Chondrocyte (in vitro differentiated cells): ENCODE data around the gene DPYSL3. TPM values are rescaled to one million over a fixed set of nuclear protein-coding genes. Genes with fewer than 3 reads are reported as not detected.

Source experiments
- DNase-seq: peaks from one replicate; pipeline ENCODE4 v3.0.0; 2021; ENCODE audit warnings: mixed read lengths, low spot score
- H3K27ac Mint-ChIP-seq: one replicate; pipeline ENCODE4 v1.8.0; 2021; ENCODE audit warnings: mild to moderate bottlenecking, moderate library complexity, mixed read lengths; ENCODE audit not compliant: unreplicated experiment
- H3K27me3 Mint-ChIP-seq: 2 replicates; pipeline ENCODE4 v1.8.0; 2021; ENCODE audit warnings: low read depth, mixed read lengths
- H3K36me3 Mint-ChIP-seq: 2 replicates; pipeline ENCODE4 v1.8.0; 2021; ENCODE audit warnings: low read depth, mixed read lengths
- H3K4me1 Mint-ChIP-seq: 2 replicates; pipeline ENCODE4 v1.8.0; 2021; ENCODE audit warnings: low read depth, mild to moderate bottlenecking, mixed read lengths
- H3K4me3 Mint-ChIP-seq: one replicate; pipeline ENCODE4 v1.8.0; 2021; ENCODE audit warnings: mild to moderate bottlenecking, moderate library complexity, mixed read lengths; ENCODE audit not compliant: unreplicated experiment
- H3K9me3 Mint-ChIP-seq: 2 replicates; pipeline ENCODE4 v1.8.0; 2021; ENCODE audit warnings: low read depth, mixed read lengths
- total RNA-seq: library from RNA; stranded (reverse); gene quantifications from 3 replicates; pipeline ENCODE4 v1.2.1, GENCODE V29; 2021
- TF ChIP-seq, protein P1 (sequence below): fragments of 200-600 bp; sonication (generic); IDR thresholded peaks from 2 replicates; pipeline ENCODE4 v1.5.0; 2021; ENCODE audit warnings: antibody characterized with exemption, mild to moderate bottlenecking, moderate library complexity

DPYSL3 gene
- total RNA-seq, 1 donor from 2014 or later = 60.4 TPM

DNA sequence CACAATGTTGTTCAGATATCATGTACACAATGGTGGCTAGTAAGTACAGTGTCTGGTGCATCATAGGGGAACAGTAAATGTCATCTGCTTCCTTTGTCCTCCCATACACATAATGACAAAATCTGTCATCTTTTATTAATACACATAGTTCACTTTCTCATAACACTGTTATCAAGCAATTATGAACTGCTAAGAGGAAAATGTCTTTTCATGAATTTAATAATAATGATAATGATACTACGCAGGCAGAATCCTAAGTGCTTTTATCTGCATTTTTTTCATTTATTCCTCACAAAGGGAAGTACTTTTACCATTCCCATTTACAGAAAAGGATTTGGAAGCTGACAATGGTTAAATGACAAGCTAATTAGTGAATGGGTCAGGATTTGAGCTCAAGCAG, 35.7 kb downstream of the DPYSL3 start:
- H3K27ac Mint-ChIP-seq = no peak overlapping the region
- H3K4me1 Mint-ChIP-seq = peaks cover 3% of the 10 kb centered on the region
- no peaks in the 10 kb centered on the region for H3K9me3 Mint-ChIP-seq
- H3K36me3 Mint-ChIP-seq = no peaks in the 10 kb centered on the region
- no peak for DNase-seq
- no peak overlapping the region for H3K4me3 Mint-ChIP-seq
- TF ChIP-seq, protein P1, sequence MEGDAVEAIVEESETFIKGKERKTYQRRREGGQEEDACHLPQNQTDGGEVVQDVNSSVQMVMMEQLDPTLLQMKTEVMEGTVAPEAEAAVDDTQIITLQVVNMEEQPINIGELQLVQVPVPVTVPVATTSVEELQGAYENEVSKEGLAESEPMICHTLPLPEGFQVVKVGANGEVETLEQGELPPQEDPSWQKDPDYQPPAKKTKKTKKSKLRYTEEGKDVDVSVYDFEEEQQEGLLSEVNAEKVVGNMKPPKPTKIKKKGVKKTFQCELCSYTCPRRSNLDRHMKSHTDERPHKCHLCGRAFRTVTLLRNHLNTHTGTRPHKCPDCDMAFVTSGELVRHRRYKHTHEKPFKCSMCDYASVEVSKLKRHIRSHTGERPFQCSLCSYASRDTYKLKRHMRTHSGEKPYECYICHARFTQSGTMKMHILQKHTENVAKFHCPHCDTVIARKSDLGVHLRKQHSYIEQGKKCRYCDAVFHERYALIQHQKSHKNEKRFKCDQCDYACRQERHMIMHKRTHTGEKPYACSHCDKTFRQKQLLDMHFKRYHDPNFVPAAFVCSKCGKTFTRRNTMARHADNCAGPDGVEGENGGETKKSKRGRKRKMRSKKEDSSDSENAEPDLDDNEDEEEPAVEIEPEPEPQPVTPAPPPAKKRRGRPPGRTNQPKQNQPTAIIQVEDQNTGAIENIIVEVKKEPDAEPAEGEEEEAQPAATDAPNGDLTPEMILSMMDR = no peak
- no peaks in the 10 kb centered on the region for H3K27me3 Mint-ChIP-seq

DNA sequence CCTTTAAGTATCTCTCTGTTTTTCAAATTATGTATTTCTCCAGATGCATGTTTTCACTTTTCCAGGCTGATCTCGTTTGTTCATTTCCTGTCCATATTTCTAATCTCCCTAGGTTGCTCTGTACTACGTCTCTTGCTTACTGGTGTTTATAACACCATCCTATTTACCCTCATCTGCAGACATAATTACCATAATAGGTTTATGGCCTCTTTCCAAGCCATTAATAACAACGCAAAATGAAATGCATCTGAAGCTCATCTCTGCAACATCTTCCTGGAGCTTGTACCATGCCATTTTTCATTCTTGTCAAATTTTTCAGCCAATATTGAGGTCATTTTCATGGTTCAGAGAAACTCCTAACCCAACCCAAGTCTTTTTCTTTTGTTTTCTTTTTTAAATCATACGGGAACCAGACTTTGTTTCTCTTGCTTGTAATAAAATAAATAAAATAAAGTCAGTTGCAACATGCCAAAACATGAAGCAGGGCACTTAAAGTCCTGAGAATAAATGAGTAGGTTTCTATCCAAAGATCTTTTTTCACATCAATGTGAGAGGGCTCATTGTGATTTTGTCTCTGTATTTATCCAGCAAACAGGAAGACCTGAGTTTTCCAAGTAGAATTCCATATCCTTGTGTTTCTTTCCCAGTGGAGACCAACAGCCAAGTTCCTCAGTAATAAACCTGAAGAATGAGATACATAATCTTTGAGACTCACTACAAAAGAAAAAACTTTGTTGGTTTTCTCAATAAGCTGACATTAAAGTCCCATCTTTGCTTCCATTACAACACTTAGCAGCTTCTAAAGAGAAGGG, 37.0 kb downstream of the DPYSL3 start:
- H3K9me3 Mint-ChIP-seq = no peaks in the 10 kb centered on the region
- TF ChIP-seq, protein P1 = no peak
- no peak for DNase-seq
- H3K36me3 Mint-ChIP-seq = no peaks in the 10 kb centered on the region
- H3K4me1 Mint-ChIP-seq = peaks cover under 1% of the 10 kb centered on the region
- no peak overlapping the region for H3K4me3 Mint-ChIP-seq
- H3K27ac Mint-ChIP-seq = no peak overlapping the region
- H3K27me3 Mint-ChIP-seq = no peaks in the 10 kb centered on the region

DNA sequence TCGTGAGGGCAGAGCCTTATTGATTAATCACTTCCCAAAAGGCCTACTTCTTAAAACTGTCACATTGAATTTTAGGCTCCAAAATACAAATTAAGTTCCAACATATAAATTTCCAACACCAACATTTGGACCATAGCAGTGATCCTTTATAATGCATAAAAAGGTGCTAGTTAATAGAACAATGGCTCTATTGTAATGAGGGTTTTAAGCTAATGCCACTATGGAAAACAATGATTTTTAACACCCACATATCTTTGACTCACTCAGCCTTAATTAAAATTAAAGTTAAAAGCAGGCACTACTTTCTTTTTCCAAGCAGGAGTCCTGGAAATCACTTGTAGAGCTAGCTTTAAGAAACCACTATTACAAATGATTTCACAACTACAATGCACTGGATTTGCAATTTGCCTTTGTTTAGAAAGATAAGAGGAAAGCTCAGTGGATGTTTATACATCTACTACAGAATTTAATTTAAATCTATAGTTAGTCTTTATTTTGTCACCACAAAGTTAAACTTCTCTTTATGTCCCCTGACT, 41.8 kb downstream of the DPYSL3 start:
- TF ChIP-seq, protein P1 = no peak

DNA sequence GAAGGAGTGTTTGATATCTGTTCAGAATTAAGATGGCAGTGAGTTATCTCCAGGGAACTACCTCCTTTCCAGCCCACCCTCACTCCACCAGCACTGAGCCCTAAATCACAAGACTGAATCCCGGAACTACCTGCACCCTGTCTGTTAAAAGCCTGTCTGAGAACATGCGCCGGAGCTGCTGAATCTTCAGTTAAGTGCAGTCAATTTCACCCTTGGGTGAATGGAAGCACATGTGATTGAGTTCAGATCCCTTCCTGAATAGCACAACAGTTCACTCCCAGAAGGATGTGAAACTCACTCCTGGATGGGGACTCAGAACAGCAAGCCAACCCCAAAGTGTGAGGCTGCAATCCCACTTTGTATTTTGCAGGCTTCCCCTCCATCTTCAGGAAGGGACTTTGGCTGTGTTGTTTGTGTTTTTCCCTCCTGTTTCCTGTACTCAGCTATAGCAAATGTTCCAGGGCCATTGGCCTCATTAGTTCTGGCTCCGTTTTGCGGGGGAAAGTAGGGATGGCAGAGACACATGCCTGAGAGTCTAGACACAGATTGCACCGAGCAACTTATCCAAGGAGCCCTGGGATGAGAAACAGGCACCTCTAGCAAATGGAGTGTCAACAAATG, 43.4 kb downstream of the DPYSL3 start:
- DNase-seq = no peak
- TF ChIP-seq, protein P1 = no peak
- Mint-ChIP-seq H3K36me3 (no peaks in the 10 kb centered on the region), H3K27ac (no peak overlapping the region), H3K4me3 (no peak overlapping the region), H3K27me3 (no peaks in the 10 kb centered on the region), H3K4me1 (no peaks in the 10 kb centered on the region), H3K9me3 (no peaks in the 10 kb centered on the region)

More for the DNA sequence above, 41.8 kb downstream of the DPYSL3 start:
- DNase-seq = no peak
- Mint-ChIP-seq H3K4me1 (no peaks in the 10 kb centered on the region), H3K4me3 (no peak overlapping the region), H3K9me3 (no peaks in the 10 kb centered on the region), H3K27ac (no peak overlapping the region), H3K36me3 (no peaks in the 10 kb centered on the region), H3K27me3 (no peaks in the 10 kb centered on the region)

DNA sequence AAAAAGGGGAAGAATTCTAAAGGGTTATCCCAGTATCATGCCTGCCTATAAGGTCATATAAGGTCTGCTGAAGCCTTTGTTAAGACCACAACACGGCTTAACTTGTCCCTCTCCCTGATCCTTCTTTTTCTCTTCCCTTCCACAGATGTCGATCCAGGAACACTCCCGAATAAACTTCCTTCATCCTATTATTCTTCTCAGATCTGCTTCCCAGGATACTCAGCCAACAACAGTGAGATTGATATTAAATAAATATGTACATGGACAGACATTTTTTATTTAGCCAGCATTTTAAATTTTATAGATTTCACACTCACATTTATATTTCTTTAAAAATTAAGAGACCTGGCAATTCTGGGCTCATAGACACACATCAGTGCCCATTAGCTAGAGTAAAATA, 44.1 kb downstream of the DPYSL3 start:
- TF ChIP-seq, protein P1 = no peak
- Mint-ChIP-seq H3K9me3 (no peaks in the 10 kb centered on the region), H3K4me3 (no peak overlapping the region), H3K4me1 (no peaks in the 10 kb centered on the region), H3K27me3 (no peaks in the 10 kb centered on the region), H3K27ac (no peak overlapping the region), H3K36me3 (no peaks in the 10 kb centered on the region)
- no peak for DNase-seq
